Osteoblast (primary cell): Measurements from ENCODE around the gene C17orf50. TPM values are rescaled to one million over a fixed set of nuclear protein-coding genes. Genes with fewer than 3 reads are reported as not detected.

Experiments
- DNase-seq: peaks from one replicate; pipeline ENCODE4 v3.0.0; 2011; ENCODE audit warnings: low spot score, mixed read lengths; ENCODE audit not compliant: insufficient read length; ENCODE audit errors: missing footprints
- H2AFZ ChIP-seq: 2 replicates; pipeline ENCODE4 v1.6.0; 2011; ENCODE audit warnings: mild to moderate bottlenecking, low read length
- H3K27ac ChIP-seq: 2 replicates; pipeline ENCODE4 v1.5.1; 2011; ENCODE audit warnings: mild to moderate bottlenecking, low read depth, low read length, moderate library complexity
- H3K27me3 ChIP-seq: 2 replicates; pipeline ENCODE4 v1.6.0; 2012; ENCODE audit warnings: mild to moderate bottlenecking, control low read depth, inconsistent platforms, low read length, moderate library complexity; ENCODE audit not compliant: insufficient read depth
- H3K36me3 ChIP-seq: 2 replicates; pipeline ENCODE4 v1.5.1; 2011; ENCODE audit warnings: mild to moderate bottlenecking, low read length, control low read depth, moderate library complexity; ENCODE audit not compliant: insufficient read depth
- H3K4me1 ChIP-seq: 2 replicates; pipeline ENCODE4 v1.5.1; 2011; ENCODE audit warnings: mild to moderate bottlenecking, low read length, control low read depth, moderate library complexity; ENCODE audit not compliant: insufficient read depth
- H3K4me2 ChIP-seq: 2 replicates; pipeline ENCODE4 v1.6.0; 2011; ENCODE audit warnings: mild to moderate bottlenecking, low read length; ENCODE audit not compliant: insufficient read depth
- H3K4me3 ChIP-seq: fragments of 200-600 bp; sonication (generic); 3 replicates; pipeline ENCODE4 v1.5.1; 2012; ENCODE audit warnings: mild to moderate bottlenecking, low read length, inconsistent platforms; ENCODE audit not compliant: insufficient read depth
- H3K79me2 ChIP-seq: 2 replicates; pipeline ENCODE4 v1.6.0; 2012; ENCODE audit warnings: mild to moderate bottlenecking, low read length, control low read depth, inconsistent platforms; ENCODE audit not compliant: insufficient read depth
- H3K9me3 ChIP-seq: 2 replicates; pipeline ENCODE4 v1.5.1; 2011; ENCODE audit warnings: low read depth, low read length, control low read depth
- H4K20me1 ChIP-seq: 2 replicates; pipeline ENCODE4 v1.6.0; 2012; ENCODE audit warnings: mild to moderate bottlenecking, low read length, control low read depth; ENCODE audit not compliant: insufficient read depth
- total RNA-seq: library from RNA; depleted of rRNA; stranded (reverse); fragments of >200 nt; gene quantifications from 2 replicates; pipeline ENCODE4 v1.2.3, GENCODE V29; 2012
- TF ChIP-seq, protein P1 (sequence below): IDR thresholded peaks from 2 replicates; pipeline ENCODE4 v1.5.1; 2011; ENCODE audit warnings: mild to moderate bottlenecking, low read depth, low read length, moderate library complexity; ENCODE audit errors: extremely low read depth

C17orf50 gene
- total RNA-seq, 1 donor, result not detected

- H3K4me2 ChIP-seq, result peak overlapping the region; percentile 78
- peak; percentile 67 for DNase-seq
- no peaks in the 10 kb centered on the region for H3K9me3 ChIP-seq
- no peaks in the 10 kb centered on the region for H3K36me3 ChIP-seq
- no peaks in the 10 kb centered on the region for H3K79me2 ChIP-seq
- no peak overlapping the region for H2AFZ ChIP-seq
- H3K4me3 ChIP-seq, result no peak overlapping the region
- no peaks in the 10 kb centered on the region for H3K27me3 ChIP-seq
- H4K20me1 ChIP-seq, result peaks cover 5% of the 10 kb centered on the region
- TF ChIP-seq, protein P1, sequence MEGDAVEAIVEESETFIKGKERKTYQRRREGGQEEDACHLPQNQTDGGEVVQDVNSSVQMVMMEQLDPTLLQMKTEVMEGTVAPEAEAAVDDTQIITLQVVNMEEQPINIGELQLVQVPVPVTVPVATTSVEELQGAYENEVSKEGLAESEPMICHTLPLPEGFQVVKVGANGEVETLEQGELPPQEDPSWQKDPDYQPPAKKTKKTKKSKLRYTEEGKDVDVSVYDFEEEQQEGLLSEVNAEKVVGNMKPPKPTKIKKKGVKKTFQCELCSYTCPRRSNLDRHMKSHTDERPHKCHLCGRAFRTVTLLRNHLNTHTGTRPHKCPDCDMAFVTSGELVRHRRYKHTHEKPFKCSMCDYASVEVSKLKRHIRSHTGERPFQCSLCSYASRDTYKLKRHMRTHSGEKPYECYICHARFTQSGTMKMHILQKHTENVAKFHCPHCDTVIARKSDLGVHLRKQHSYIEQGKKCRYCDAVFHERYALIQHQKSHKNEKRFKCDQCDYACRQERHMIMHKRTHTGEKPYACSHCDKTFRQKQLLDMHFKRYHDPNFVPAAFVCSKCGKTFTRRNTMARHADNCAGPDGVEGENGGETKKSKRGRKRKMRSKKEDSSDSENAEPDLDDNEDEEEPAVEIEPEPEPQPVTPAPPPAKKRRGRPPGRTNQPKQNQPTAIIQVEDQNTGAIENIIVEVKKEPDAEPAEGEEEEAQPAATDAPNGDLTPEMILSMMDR, result no peak
- H3K4me1 ChIP-seq, result peaks cover 26% of the 10 kb centered on the region
- no peak overlapping the region for H3K27ac ChIP-seq
Observed at GRCh38 chr17:35730400-35731005, 30.2 kb upstream of the C17orf50 start.

GRCh38 chr17:35731239-35731916 is 29.3 kb upstream of the C17orf50 start, which contains the start of gene RASL10B:
TSS of gene RASL10B (plus strand) at chr17:35731639. CDS start at chr17:35735185, 3,546 bp downstream.
- H3K27ac ChIP-seq, result no peak within 1 kb of the TSS
- TF ChIP-seq, protein P1, result no peak
- peaks cover 17% of the 10 kb centered on the region for H3K4me1 ChIP-seq
- peak within 1 kb of the TSS; percentile 78 for H3K4me2 ChIP-seq
- H4K20me1 ChIP-seq, result peaks cover 5% of the 10 kb centered on the region
- H3K27me3 ChIP-seq, result no peaks in the 10 kb centered on the region
- H2AFZ ChIP-seq, result no peak within 1 kb of the TSS
- H3K4me3 ChIP-seq, result peak within 1 kb of the TSS; percentile 68
- H3K9me3 ChIP-seq, result no peaks in the 10 kb centered on the region
- H3K79me2 ChIP-seq, result no peaks in the 10 kb centered on the region
- peak; percentile 98 for DNase-seq
- H3K36me3 ChIP-seq, result no peaks in the 10 kb centered on the region

- TF ChIP-seq, protein P1, result no peak
- H3K4me2 ChIP-seq, result peak overlapping the region; percentile 74
- H3K4me1 ChIP-seq, result peaks cover 9% of the 10 kb centered on the region
- no peaks in the 10 kb centered on the region for H3K27me3 ChIP-seq
- H3K79me2 ChIP-seq, result no peaks in the 10 kb centered on the region
- H4K20me1 ChIP-seq, result peaks cover 5% of the 10 kb centered on the region
- H3K36me3 ChIP-seq, result no peaks in the 10 kb centered on the region
- no peak overlapping the region for H3K27ac ChIP-seq
- H3K9me3 ChIP-seq, result no peaks in the 10 kb centered on the region
- no peak overlapping the region for H2AFZ ChIP-seq
- DNase-seq, result peak; percentile 89
- peak overlapping the region; percentile 68 for H3K4me3 ChIP-seq
Observed at GRCh38 chr17:35731917-35732805, 28.5 kb upstream of the C17orf50 start.
